Activated CD8-positive, alpha-beta memory T cell treated with anti-CD3 and anti-CD28 coated beads, Interleukin-2, amount 10 ng/mL, durations not matched to agents 7 days and 5 days (primary cell): ENCODE data around the gene RTEL1. TPM values are rescaled to one million over a fixed set of nuclear protein-coding genes. Genes with fewer than 3 reads are reported as not detected.
"Not testable (repeated sequence)": the region's sequence is repeated elsewhere in the genome, so short reads cannot be mapped to it uniquely, and the experiment has no call there.

Experiments used
- ATAC-seq: fragments of 150-1000 bp; cut with Tn5 transposase; one replicate; pipeline ENCODE4 v1.10.0; 2021; ENCODE audit warnings: moderate library complexity
- CTCF ChIA-PET: fragments of 350-600 bp; sonication (Branson Sonifier 250); formaldehyde crosslinking; loops from one replicate; lab custom pipeline; 2021; ENCODE audit warnings: antibody characterized with exemption; lab: Charles Lee
- DNase-seq: peaks from one replicate; pipeline ENCODE4 v3.0.0-alpha.2; 2020
- H3K27ac Mint-ChIP-seq: one replicate; pipeline ENCODE4 v1.8.0; 2021; ENCODE audit warnings: mild to moderate bottlenecking, mixed read lengths
- H3K27me3 Mint-ChIP-seq: one replicate; pipeline ENCODE4 v1.8.0; 2021; ENCODE audit warnings: mixed read lengths
- H3K36me3 Mint-ChIP-seq: one replicate; pipeline ENCODE4 v1.8.0; 2021; ENCODE audit warnings: mild to moderate bottlenecking, mixed read lengths
- H3K4me1 Mint-ChIP-seq: one replicate; pipeline ENCODE4 v1.8.0; 2021; ENCODE audit warnings: mixed read lengths
- H3K4me3 Mint-ChIP-seq: one replicate; pipeline ENCODE4 v1.8.0; 2021; ENCODE audit warnings: mild to moderate bottlenecking, moderate library complexity, mixed read lengths
- H3K9me3 Mint-ChIP-seq: one replicate; pipeline ENCODE4 v1.8.0; 2022; ENCODE audit warnings: low read depth, mixed read lengths
- total RNA-seq, 2 experiments: library from RNA; stranded (reverse); gene quantifications; one replicate each; pipeline ENCODE4 v1.2.3, GENCODE V29; 2021

Gene RTEL1
- total RNA-seq, 2 experiments from 2014 or later: 50.0 to 53.6 TPM

DNA sequence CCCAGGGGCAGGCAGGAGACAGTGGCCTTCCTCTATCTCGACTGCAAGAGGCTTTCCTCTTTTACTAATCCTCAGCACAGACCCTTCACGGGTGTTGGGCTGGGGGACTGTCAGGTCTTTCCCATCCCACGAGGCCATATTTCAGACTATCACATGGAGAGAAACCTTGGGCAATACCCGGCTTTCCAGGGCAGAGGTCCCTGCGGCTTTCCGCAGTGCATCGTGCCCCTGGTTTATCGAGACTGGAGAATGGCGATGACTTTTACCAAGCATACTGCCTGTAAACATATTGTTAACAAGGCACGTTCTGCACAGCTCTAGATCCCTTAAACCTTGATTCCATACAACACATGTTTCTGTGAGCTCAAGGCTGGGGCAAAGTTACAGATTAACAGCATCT lies 2.1 kb downstream of the RTEL1 start:
- CTCF ChIA-PET: interaction anchor here (1.5 kb wide), 1 partner anchor 164 kb away, joined by 3 read pairs; no protein-coding TSS in a partner anchor
- H3K27me3 Mint-ChIP-seq, H3K9me3 Mint-ChIP-seq, ATAC-seq, H3K27ac Mint-ChIP-seq, H3K36me3 Mint-ChIP-seq, H3K4me3 Mint-ChIP-seq, DNase-seq: not testable (repeated sequence)
- H3K4me1 Mint-ChIP-seq: peaks cover 23% of the 10 kb centered on the region

- H3K27me3 Mint-ChIP-seq: no peaks in the 10 kb centered on the region
- CTCF ChIA-PET: interaction anchor here (1.5 kb wide), 1 partner anchor 164 kb away, joined by 3 read pairs; no protein-coding TSS in a partner anchor
- peaks cover 23% of the 10 kb centered on the region for H3K4me1 Mint-ChIP-seq
- no peaks in the 10 kb centered on the region for H3K9me3 Mint-ChIP-seq
- H3K4me3 Mint-ChIP-seq: peak overlapping the region; percentile 15
- DNase-seq (no peak), ATAC-seq (no peak)
- no peak overlapping the region for H3K27ac Mint-ChIP-seq
- H3K36me3 Mint-ChIP-seq: peaks cover 5% of the 10 kb centered on the region
Measured at GRCh38 chr20:63660622-63661021, 2.5 kb downstream of the RTEL1 start.

DNA sequence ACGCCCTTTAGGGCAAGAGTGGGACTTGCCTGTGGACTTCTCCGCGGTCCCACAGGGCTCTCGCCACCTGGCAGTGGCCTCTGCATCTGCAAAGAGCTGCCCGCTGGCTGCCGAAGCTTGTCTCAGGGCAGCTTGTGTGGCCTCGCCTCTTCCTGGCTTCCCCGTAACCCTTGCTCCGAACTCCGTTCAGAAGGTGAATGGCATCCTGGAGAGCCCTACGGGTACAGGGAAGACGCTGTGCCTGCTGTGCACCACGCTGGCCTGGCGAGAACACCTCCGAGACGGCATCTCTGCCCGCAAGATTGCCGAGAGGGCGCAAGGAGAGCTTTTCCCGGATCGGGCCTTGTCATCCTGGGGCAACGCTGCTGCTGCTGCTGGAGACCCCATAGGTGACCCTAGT lies 3.0 kb downstream of the RTEL1 start:
- H3K4me1 Mint-ChIP-seq: peaks cover 23% of the 10 kb centered on the region
- H3K27ac Mint-ChIP-seq: no peak overlapping the region
- no peaks in the 10 kb centered on the region for H3K9me3 Mint-ChIP-seq
- no peak overlapping the region for H3K4me3 Mint-ChIP-seq
- CTCF ChIA-PET: interaction anchor here (1.5 kb wide), 1 partner anchor 165 kb away, joined by 3 read pairs; no protein-coding TSS in a partner anchor
- H3K36me3 Mint-ChIP-seq: peaks cover 5% of the 10 kb centered on the region
- ATAC-seq: no peak
- H3K27me3 Mint-ChIP-seq: no peaks in the 10 kb centered on the region
- no peak for DNase-seq

DNA sequence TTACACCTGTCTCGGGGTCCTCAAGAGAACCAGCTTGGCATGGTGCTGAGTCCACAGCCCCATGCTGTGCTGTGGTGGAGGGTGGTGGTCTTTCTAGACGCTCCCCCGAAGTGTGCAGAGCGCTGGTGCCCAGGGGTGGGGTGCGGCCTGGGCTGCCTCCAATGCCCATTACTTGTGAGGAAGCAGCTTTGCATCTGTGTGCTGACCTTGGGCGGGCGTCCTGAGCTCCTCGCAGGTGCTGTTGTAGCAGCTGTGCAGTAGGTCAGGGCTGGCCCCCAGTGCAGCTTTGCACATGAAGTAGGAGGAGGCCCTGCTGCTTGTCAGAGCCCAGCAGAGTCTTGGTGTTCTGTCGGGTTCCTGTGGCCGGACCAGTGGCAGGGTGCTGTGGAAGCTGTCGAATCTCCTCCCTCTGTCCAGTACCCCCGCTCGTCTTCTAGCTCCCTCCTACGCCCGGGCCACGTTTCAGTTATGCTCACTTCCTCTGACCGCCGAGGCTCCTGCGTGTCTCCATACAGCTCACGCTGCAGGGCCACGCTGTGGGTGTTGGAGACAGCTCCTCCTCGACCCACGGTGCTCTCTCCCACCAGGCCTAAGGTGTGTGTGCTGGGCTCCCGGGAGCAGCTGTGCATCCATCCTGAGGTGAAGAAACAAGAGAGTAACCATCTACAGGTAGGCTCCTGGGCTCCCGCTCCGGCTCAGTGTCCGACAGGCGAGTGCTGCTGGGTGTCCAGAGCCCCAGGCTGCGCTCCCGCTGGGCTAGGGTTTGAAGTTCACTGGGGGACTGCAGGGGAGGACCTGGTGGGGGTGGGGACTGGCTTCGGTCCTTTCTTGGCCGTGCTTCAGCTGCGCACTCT lies 4.1 kb downstream of the RTEL1 start:
- Mint-ChIP-seq H3K27ac (no peak overlapping the region), H3K4me1 (peaks cover 20% of the 10 kb centered on the region), H3K4me3 (no peak overlapping the region), H3K27me3 (no peaks in the 10 kb centered on the region), H3K36me3 (peaks cover 7% of the 10 kb centered on the region), H3K9me3 (no peaks in the 10 kb centered on the region)
- CTCF ChIA-PET: interaction anchor here (0.9 kb wide), 1 partner anchor 125 kb away, joined by 3 read pairs; the partner anchor contains the start of gene PTK6
- no peak for DNase-seq
- no peak for ATAC-seq

GRCh38 chr20:63662813-63663189 lies 4.7 kb downstream of the RTEL1 start:
- Mint-ChIP-seq H3K27me3 (no peaks in the 10 kb centered on the region), H3K27ac (no peak overlapping the region), H3K36me3 (peaks cover 7% of the 10 kb centered on the region), H3K9me3 (no peaks in the 10 kb centered on the region), H3K4me1 (peaks cover 16% of the 10 kb centered on the region), H3K4me3 (no peak overlapping the region)
- ATAC-seq: no peak
- CTCF ChIA-PET: no interaction called here
- DNase-seq: no peak

DNA sequence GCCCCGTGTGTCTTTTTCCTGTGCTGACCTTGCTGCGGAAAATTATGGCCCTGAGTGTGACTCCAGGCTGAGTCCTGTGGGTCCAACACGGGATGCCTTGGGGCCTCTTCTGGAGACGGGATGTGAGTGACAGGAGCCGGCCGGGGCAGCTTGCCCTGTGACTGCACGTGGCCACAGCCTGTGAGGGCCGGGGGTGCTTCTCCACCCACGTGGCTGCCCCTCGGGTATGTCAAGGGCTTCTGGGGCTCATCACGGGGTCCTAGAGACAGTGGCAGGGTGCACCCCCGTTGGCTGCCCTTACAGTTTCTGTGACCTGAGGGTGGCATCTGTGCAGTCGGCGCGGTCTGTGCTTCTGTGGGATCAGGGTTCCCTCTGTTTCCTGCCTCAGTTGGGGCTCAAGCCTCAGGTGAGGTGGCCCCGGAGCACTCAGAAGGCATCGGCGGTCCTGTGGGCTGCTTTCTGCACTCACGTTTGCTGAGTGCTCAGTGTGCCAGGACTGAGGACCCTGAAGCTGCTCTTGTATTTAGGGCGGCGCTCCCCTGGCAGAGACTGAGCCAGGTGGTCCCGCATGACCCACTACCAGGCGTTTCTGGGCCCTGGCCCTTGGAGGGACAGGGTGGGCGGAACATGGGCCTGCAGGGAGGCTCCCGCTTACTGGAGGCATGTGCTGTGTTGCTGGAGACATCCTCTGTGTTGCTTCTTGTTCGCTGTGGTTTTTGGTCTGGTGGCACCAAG lies 5.4 kb downstream of the RTEL1 start:
- no peak for DNase-seq
- H3K36me3 Mint-ChIP-seq: peaks cover 10% of the 10 kb centered on the region
- no peak overlapping the region for H3K27ac Mint-ChIP-seq
- no peak overlapping the region for H3K4me3 Mint-ChIP-seq
- no peak for ATAC-seq
- no peaks in the 10 kb centered on the region for H3K27me3 Mint-ChIP-seq
- no peaks in the 10 kb centered on the region for H3K9me3 Mint-ChIP-seq
- CTCF ChIA-PET: no interaction called here
- peaks cover 12% of the 10 kb centered on the region for H3K4me1 Mint-ChIP-seq

DNA sequence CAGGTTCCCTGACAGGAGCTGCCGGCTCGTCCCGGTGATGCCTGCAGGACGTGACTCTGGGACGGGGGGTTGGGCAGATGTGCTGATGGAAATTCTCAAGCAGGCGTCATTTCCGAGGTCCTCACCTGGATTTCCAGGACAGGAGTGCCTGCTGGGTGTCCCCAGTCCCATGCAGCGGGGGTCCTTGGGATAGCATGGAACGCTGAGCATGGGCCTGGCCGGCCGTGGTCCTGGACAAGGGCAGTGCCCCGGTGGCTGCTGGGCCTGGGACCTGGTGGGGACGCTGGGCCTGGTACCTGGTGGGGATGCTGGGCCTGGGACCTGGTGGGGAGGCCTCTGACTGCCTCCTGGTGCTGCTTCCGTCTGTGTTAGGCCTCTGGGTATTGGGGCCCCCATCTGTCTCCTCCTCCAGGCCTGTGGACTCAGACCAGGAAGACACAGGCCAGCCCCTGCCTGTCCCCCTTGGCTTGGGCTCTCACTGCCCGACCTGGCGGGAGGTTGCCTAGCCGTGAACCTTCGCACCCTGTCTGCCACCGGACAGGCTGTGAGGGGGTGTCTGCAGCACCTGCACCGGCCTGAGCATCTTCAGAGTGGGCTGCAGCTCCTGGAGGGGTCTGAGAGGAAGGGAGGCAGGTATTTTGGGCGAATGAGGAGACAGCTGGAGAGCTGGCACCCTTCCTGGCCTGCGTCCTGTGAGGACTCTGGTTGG lies 6.2 kb downstream of the RTEL1 start:
- no peak for ATAC-seq
- no peak overlapping the region for H3K27ac Mint-ChIP-seq
- H3K4me3 Mint-ChIP-seq: no peak overlapping the region
- H3K4me1 Mint-ChIP-seq: peaks cover 6% of the 10 kb centered on the region
- no peak for DNase-seq
- no peaks in the 10 kb centered on the region for H3K9me3 Mint-ChIP-seq
- CTCF ChIA-PET: no interaction called here
- H3K27me3 Mint-ChIP-seq: no peaks in the 10 kb centered on the region
- peaks cover 10% of the 10 kb centered on the region for H3K36me3 Mint-ChIP-seq

GRCh38 chr20:63664861-63665594 lies 6.9 kb downstream of the RTEL1 start:
- no peak for ATAC-seq
- CTCF ChIA-PET: no interaction called here

DNA sequence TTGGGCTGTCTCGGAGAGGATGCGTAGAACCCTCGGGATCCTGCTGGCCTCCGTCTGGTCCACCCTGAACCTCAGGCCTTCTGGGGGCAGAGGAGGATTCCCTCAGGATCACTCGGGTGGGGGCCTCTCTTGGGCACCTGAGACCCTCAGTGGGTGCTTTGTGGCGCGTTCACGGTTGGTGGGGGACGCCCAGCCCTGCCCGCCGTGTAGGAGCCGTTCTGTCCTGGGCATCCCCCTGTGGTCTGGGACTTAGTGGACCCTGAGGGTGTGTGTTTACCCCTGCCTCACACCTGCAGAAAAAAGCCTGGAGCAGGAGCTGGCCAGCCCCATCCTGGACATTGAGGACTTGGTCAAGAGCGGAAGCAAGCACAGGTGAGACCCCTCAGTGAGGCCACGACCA lies 7.6 kb downstream of the RTEL1 start:
- peaks cover 7% of the 10 kb centered on the region for H3K36me3 Mint-ChIP-seq
- H3K4me3 Mint-ChIP-seq: no peak overlapping the region
- no peaks in the 10 kb centered on the region for H3K4me1 Mint-ChIP-seq
- no peak overlapping the region for H3K27ac Mint-ChIP-seq
- no peaks in the 10 kb centered on the region for H3K9me3 Mint-ChIP-seq
- ATAC-seq (no peak), DNase-seq (no peak)
- CTCF ChIA-PET: no interaction called here
- H3K27me3 Mint-ChIP-seq: no peaks in the 10 kb centered on the region

More at GRCh38 chr20:63664861-63665594, 6.9 kb downstream of the RTEL1 start:
- Mint-ChIP-seq H3K27ac (no peak overlapping the region), H3K4me1 (no peaks in the 10 kb centered on the region), H3K9me3 (no peaks in the 10 kb centered on the region), H3K4me3 (no peak overlapping the region), H3K36me3 (peaks cover 7% of the 10 kb centered on the region), H3K27me3 (no peaks in the 10 kb centered on the region)
- no peak for DNase-seq

- no peak for DNase-seq
Measured at GRCh38 chr20:63667858-63668257, 9.7 kb downstream of the RTEL1 start.

GRCh38 chr20:63668351-63668750 lies 10.2 kb downstream of the RTEL1 start:
- CTCF ChIA-PET: no interaction called here

More at GRCh38 chr20:63667858-63668257, 9.7 kb downstream of the RTEL1 start:
- Mint-ChIP-seq H3K9me3 (no peaks in the 10 kb centered on the region), H3K27me3 (no peaks in the 10 kb centered on the region), H3K27ac (no peak overlapping the region), H3K36me3 (peaks cover 5% of the 10 kb centered on the region), H3K4me1 (no peaks in the 10 kb centered on the region), H3K4me3 (no peak overlapping the region)
- no peak for ATAC-seq
- CTCF ChIA-PET: no interaction called here

DNA sequence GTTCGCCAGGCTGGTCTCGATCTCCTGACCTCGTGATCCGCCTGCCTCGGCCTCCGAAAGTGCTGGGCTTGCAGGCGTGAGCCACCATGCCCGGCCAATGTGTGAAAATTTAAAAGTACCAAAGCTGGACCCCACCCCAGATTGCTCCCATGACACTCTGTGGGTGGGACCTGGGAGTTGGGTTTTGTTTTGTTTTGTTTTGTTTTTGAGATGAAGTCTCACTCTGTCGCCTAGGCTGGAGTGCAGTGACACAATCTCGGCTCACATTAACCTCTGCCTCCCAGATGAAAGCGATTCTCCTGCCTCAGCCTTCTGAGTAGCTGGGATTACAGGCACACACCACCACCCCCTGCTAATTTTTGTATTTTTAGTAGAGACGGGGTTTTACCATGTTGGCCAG lies 13.6 kb downstream of the RTEL1 start:
- H3K4me3 Mint-ChIP-seq, H3K27ac Mint-ChIP-seq, H3K27me3 Mint-ChIP-seq, H3K4me1 Mint-ChIP-seq, ATAC-seq, DNase-seq, H3K36me3 Mint-ChIP-seq, CTCF ChIA-PET, H3K9me3 Mint-ChIP-seq: not testable (repeated sequence)

More at GRCh38 chr20:63668351-63668750, 10.2 kb downstream of the RTEL1 start:
- H3K36me3 Mint-ChIP-seq: peaks cover 5% of the 10 kb centered on the region
- ATAC-seq (no peak), DNase-seq (no peak)
- H3K9me3 Mint-ChIP-seq: no peaks in the 10 kb centered on the region
- no peaks in the 10 kb centered on the region for H3K27me3 Mint-ChIP-seq
- H3K4me1 Mint-ChIP-seq: no peaks in the 10 kb centered on the region
- no peak overlapping the region for H3K27ac Mint-ChIP-seq
- H3K4me3 Mint-ChIP-seq: no peak overlapping the region

- no peak overlapping the region for H3K27ac Mint-ChIP-seq
- H3K9me3 Mint-ChIP-seq: no peaks in the 10 kb centered on the region
Measured at GRCh38 chr20:63672666-63673065, 14.6 kb downstream of the RTEL1 start.

More at GRCh38 chr20:63672666-63673065, 14.6 kb downstream of the RTEL1 start:
- H3K36me3 Mint-ChIP-seq: peaks cover 8% of the 10 kb centered on the region
- no peaks in the 10 kb centered on the region for H3K4me1 Mint-ChIP-seq
- no peak overlapping the region for H3K4me3 Mint-ChIP-seq
- CTCF ChIA-PET: no interaction called here
- DNase-seq: no peak
- no peak for ATAC-seq
- H3K27me3 Mint-ChIP-seq: no peaks in the 10 kb centered on the region
